Measurements from ENCODE around the gene SMOC2. TPM values are rescaled to one million over a fixed set of nuclear protein-coding genes. Genes with fewer than 3 reads are reported as not detected.

SMOC2 gene
- total RNA-seq, 1 experiment from 2014 or later: 0.42 TPM

DNA sequence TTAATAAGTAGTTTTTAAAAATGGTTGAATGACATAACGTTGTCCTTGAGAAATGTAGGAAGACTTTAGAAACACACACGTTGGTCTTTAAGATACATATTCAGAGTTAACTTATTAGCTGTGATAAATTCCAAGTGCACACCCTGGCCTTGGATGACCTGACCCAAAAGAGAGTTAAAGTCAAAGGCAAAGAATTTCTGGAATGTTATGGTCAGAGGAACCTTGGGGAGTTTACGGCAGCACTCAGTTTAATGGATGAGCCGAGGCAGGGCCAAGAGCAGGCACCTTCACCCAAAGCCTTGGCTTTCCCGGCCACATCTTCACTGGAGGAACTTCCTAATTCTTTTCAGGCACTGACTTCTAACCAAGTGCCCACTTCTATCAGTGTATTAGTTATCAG, 200.5 kb downstream of the SMOC2 start:
- Histone ChIP-seq H3K79me2 (ENCODE audit: insufficient read depth, low read length) (no peaks in the 10 kb centered on the region), H3K4me1 (ENCODE audit: control insufficient read depth in 1 of 2, insufficient read depth in 2 of 2, low read length in 2 of 2) (peaks cover 13 to 35% of the 10 kb centered on the region in 2 experiments; a peak in 3 of 4 replicates), H3K9me2 (ENCODE audit: insufficient read depth) (no peaks in the 10 kb centered on the region), H3K27me3 (ENCODE audit: insufficient read depth, low read length) (no peaks in the 10 kb centered on the region), H3K27ac (ENCODE audit: low read depth, low read length) (no peak overlapping the region), H3K4me3 (replicated peaks in 1 of 2; ENCODE audit: low read depth in 1 of 2, low read length in 2 of 2) (no peak overlapping the region), H3K9me3 (ENCODE audit: control insufficient read depth in 1 of 2, insufficient read depth in 1 of 2, low read depth in 1 of 2, low read length in 2 of 2) (no peaks in the 10 kb centered on the region), H2AFZ (ENCODE audit: low read depth, low read length, poor library complexity, severe bottlenecking) (no peak overlapping the region), H4K20me1 (ENCODE audit: insufficient read depth) (no peaks in the 10 kb centered on the region), H3K4me2 (ENCODE audit: low read length) (peak overlapping the region; percentile 54), H3K36me3 (ENCODE audit: control insufficient read depth in 1 of 2, insufficient read depth in 2 of 2, low read length in 2 of 2) (no peaks in the 10 kb centered on the region), H3K9ac (ENCODE audit: low read length) (no peak overlapping the region)
- intact Hi-C loops (cut with micrococcal nuclease): no loop called here
- RAD21 ChIA-PET (ENCODE audit: low non-redundant PET in 1 of 2, low total read pairs in 2 of 2, uncharacterized antibody in 2 of 2, unreplicated experiment in 2 of 2): no interaction called here
- TF ChIP-seq RAD21 (IDR thresholded peaks at IDR 0.05; ENCODE audit: low read depth) (no peak), ZNF274 (IDR thresholded peaks at IDR 0.05; ENCODE audit: low read depth, low read length) (no peak), SP1 (IDR thresholded peaks at IDR 0.05; ENCODE audit: low read depth) (no peak), POLR2A (IDR thresholded peaks at IDR 0.05; ENCODE audit: borderline replicate concordance, extremely low read depth, insufficient read depth, insufficient read length) (no peak), CEBPB (IDR thresholded peaks at IDR 0.05; ENCODE audit: low read depth) (no peak), ZFX (IDR thresholded peaks at IDR 0.05) (no peak), POLR2AphosphoS5 (IDR thresholded peaks at IDR 0.05; ENCODE audit: low read depth, low read length) (no peak), SIN3A (IDR thresholded peaks at IDR 0.05; ENCODE audit: low read depth) (no peak), EZH2phosphoT487 (IDR thresholded peaks at IDR 0.05; ENCODE audit: borderline replicate concordance) (no peak)
- TF ChIP-seq, protein P1, sequence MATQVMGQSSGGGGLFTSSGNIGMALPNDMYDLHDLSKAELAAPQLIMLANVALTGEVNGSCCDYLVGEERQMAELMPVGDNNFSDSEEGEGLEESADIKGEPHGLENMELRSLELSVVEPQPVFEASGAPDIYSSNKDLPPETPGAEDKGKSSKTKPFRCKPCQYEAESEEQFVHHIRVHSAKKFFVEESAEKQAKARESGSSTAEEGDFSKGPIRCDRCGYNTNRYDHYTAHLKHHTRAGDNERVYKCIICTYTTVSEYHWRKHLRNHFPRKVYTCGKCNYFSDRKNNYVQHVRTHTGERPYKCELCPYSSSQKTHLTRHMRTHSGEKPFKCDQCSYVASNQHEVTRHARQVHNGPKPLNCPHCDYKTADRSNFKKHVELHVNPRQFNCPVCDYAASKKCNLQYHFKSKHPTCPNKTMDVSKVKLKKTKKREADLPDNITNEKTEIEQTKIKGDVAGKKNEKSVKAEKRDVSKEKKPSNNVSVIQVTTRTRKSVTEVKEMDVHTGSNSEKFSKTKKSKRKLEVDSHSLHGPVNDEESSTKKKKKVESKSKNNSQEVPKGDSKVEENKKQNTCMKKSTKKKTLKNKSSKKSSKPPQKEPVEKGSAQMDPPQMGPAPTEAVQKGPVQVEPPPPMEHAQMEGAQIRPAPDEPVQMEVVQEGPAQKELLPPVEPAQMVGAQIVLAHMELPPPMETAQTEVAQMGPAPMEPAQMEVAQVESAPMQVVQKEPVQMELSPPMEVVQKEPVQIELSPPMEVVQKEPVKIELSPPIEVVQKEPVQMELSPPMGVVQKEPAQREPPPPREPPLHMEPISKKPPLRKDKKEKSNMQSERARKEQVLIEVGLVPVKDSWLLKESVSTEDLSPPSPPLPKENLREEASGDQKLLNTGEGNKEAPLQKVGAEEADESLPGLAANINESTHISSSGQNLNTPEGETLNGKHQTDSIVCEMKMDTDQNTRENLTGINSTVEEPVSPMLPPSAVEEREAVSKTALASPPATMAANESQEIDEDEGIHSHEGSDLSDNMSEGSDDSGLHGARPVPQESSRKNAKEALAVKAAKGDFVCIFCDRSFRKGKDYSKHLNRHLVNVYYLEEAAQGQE (IDR thresholded peaks at IDR 0.05; ENCODE audit: low read depth): no peak
- TF ChIP-seq, protein P2, sequence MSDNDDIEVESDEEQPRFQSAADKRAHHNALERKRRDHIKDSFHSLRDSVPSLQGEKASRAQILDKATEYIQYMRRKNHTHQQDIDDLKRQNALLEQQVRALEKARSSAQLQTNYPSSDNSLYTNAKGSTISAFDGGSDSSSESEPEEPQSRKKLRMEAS (IDR thresholded peaks at IDR 0.05): no peak
- TF ChIP-seq, protein P3, sequence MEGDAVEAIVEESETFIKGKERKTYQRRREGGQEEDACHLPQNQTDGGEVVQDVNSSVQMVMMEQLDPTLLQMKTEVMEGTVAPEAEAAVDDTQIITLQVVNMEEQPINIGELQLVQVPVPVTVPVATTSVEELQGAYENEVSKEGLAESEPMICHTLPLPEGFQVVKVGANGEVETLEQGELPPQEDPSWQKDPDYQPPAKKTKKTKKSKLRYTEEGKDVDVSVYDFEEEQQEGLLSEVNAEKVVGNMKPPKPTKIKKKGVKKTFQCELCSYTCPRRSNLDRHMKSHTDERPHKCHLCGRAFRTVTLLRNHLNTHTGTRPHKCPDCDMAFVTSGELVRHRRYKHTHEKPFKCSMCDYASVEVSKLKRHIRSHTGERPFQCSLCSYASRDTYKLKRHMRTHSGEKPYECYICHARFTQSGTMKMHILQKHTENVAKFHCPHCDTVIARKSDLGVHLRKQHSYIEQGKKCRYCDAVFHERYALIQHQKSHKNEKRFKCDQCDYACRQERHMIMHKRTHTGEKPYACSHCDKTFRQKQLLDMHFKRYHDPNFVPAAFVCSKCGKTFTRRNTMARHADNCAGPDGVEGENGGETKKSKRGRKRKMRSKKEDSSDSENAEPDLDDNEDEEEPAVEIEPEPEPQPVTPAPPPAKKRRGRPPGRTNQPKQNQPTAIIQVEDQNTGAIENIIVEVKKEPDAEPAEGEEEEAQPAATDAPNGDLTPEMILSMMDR (IDR thresholded peaks at IDR 0.05 in 2 of 3, conservative IDR thresholded peaks at IDR 0.05 in 1 of 3; ENCODE audit: borderline replicate concordance in 1 of 3, insufficient read depth in 1 of 3, low read depth in 2 of 3, low read length in 2 of 3): no peak
- CTCF ChIA-PET: no interaction called here
- POLR2A ChIA-PET: no interaction called here
- DNase-seq (ENCODE audit: low read depth, low spot score) (no peak), ATAC-seq (no peak; the same call in 1 of the 2 replicates)
- no TSS peak for BruUV-seq (replicated peaks)
